Nucleus accumbens (tissue), 56 donors: ENCODE data around the gene ACSF2.
"Not testable (repeated sequence)": the region's sequence is repeated elsewhere in the genome, so short reads cannot be mapped to it uniquely, and the experiment has no call there.

Experiments
- DNase-seq, 56 donors: peaks; one replicate each; lab custom pipeline; 2025; lab: John Stamatoyannopoulos, UW

ACSF2 gene

DNA sequence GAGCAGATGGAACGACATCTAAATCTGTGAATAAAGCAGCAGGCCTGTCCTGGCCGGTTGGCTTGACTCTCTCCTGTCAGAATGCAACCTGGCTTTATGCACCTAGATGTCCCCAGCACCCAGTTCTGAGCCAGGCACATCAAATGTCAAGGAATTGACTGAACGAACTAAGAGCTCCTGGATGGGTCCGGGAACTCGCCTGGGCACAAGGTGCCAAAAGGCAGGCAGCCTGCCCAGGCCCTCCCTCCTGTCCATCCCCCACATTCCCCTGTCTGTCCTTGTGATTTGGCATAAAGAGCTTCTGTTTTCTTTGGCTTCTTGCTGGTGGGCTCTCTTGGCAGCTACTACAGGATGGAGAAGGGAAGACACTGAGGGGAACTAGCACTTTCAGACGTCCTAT, 48.5 kb downstream of the ACSF2 start:
- no peak for DNase-seq

DNA sequence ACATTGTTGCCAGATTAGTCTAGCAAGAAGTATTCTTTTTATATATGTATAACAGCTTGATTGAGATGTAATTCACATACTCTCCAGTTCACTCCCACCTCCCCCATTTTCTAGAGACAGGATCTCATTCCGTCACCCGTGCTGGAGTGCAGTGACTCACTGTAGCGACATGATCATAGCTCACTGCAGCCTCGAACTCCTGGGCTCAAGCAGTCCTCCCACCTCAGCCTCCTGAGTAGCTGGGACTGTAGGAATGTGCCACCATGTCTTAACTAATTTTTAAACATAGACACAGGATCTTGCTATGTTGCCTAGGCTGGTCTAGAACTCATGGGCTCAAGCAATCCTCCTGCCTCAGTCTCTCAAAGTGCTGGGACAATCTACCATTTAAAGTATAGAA, 49.3 kb downstream of the ACSF2 start:
- no peak for DNase-seq

DNA sequence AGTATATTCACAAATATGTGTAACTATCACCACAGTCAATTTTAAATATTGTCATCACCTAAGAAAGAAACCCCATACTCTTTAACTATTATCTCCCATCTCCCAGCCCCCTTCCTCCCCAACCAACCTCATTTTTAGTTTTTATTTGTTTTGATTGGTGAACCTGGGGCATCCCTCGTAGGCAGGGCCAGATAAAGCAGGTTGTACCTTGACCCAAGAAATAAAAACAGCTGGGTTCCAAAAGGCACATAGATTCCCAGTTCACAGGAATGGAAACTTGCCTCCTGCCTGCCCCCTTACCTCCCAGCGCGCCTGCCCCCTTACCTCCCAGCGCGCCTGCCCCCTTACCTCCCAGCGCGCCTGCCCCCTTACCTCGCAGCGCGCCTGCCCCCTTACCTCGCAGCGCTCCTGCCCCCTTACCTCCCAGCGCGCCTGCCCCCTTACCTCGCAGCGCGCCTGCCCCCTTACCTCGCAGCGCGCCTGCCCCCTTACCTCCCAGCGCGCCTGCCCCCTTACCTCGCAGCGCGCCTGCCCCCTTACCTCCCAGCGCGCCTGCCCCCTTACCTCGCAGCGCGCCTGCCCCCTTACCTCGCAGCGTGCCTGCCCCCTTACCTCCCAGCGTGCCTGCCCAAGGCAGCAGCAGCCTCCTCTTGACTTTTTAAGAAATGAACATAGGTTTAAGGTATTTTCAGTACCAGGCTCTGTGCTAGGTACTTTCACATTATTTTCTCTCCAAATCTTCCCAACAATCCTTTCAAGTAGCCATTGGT, 49.9 kb downstream of the ACSF2 start:
- DNase-seq = not testable (repeated sequence)

DNA sequence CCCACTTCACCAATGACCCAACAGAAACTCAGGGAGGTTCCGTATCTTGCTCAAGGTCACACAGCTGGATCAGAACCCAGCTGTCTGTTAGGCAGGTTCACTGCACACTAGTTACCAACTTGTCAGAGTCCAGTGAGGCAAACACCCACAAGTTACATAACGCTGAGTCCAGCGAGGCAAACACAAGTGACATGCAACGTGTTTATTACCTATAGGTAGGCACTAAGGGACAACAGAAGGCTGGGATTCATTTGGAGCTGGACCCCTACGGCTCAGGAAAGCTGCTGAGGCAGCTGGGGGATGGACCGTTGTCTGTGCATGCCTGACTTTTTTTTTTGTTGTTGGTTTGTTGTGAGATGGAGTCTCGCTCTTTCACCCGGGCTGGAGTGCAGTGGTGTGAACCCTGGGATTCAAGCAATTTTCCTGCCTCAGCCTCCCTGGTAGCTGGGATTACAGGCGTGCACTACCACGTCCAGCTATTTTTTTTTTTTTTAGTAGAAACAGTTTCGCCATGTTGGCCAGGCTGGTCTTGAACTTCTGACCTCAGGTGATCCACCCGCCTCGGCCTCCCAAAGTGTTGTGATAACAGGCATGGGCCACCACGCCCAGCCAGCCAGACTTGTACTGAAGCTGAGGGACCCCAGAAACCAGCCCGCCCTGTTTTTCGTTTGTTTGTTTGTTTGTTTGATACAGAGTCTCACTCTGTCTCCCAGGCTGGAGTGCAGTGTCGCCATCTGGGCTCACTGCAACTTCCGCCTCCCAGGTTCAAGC, 50.7 kb downstream of the ACSF2 start:
- no peak for DNase-seq

DNA sequence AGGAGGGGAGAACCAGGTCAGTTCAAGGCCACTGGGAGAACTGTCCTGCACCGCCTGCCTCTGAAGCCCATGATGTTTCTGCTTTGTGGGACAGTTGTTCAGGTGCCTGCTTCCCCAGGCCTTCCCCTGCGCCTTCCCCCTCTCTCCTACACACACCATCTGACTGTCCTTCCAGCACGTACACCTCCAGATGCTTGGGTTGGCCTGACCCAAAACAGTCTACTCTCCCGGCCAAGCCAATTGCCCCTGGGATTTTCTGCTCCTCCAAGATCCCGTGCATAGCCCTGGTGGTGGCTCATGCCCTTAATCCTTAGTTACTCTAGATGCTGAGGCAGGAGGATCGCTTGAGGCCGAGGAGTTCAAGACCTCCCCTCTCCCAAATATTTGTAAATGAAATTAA, 52.0 kb downstream of the ACSF2 start:
- no peak for DNase-seq

DNA sequence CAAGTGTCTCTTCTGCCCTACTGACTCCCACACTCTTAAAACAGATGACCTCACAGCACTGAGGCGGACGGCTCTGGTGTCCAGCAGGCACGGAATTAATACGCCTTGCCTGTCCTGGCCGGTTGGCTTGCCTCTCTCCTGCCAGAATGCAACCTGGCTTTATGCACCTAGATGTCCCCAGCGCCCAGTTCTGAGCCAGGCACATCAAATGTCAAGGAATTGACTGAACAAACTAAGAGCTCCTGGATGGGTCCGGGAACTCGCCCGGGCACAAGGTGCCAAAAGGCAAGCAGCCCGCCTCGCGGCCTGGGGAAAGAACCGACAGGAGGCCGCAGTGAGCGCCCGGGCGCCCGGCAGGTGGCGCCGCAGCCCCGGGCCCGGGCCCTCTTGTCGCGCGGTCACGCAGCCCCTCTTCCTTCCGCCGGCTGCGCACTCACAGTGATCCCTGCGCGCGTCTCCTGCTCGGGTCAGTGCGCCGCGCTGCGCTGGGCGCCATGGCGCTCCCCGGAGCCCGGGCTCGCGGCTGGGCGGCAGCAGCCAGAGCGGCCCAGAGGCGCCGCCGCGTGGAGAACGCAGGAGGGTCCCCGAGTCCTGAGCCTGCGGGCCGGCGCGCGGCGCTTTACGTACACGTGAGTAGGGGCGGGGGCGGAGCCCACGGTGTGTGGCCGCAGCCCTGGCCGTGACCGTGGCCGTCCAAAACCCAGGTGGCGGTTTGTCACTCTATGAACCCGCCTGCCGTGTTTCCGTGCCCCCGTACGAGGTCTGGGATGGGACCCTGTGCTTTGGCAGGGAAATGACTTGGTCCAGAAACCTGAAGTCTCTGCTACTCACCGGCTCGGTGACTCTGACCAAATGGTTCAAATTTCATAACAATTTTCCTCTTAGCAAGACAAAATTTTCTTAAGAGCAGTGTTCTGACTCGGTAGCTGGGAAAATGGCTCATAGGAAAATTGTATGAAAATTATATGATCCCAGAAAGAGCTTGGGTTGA, 52.7 kb downstream of the ACSF2 start, which contains the start of gene RSAD1:
RSAD1 (plus strand) TSS at position 470 of the 991 bp plus-strand sequence; CDS start at position 495, 25 bp downstream.
- DNase-seq = peak in 55 of 56 donors; percentile 25 to 87 (median 74)

DNA sequence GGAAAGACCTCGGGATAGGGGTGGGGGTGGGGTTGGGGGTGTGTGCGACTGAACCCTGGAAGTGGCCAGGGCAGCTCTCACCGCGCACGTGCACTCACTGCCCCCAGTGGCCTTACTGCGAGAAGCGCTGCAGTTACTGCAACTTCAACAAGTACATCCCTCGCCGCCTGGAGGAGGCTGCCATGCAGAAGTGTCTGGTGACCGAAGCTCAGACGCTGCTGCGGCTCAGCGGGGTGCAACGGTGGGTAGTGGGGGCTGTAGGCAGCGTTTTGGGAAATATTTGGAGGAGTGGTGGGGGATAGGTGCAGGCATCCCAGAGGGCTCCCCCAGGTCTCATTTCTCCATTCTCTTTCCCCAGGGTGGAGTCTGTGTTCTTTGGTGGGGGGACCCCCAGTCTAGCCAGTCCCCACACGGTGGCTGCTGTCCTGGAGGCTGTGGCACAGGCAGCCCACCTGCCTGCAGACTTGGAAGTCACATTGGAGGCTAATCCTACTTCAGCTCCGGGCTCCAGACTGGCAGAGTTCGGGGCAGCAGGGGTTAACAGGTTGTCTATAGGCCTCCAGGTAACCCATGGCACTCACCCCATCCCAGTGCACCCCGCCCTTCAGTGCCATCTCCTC, 53.6 kb downstream of the ACSF2 start:
- DNase-seq = peak in 32 of 56 donors; percentile 10 to 60 (median 28)

DNA sequence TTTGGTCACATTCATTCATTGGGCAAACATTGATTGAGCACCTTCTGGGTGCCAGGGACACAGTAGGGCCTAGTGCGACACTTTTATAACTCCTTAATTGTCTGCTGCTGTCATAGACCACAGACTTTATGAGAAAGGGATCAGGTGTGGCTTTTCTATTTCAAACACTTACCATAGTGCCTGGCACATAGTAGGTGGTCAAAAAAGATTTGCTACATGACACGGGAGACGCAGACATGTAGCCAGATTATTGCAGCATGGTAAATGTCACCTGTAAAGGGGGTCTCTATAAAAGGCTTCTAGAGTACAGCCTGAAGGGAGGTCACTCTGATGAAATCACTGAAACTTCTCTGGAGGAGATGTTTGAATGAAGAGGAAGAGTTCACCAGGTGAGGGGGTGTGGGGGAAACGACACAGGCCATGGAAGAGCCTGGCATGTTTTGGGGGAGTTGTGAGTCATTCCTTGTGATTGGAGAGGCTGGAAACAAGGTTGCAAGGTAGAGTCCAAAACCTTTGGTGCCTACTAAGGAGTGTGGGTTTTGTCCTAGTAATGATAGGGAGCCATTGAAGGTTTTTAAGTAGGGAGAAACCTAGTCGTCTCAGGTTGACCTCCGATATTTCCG, 54.2 kb downstream of the ACSF2 start:
- DNase-seq = no peak

DNA sequence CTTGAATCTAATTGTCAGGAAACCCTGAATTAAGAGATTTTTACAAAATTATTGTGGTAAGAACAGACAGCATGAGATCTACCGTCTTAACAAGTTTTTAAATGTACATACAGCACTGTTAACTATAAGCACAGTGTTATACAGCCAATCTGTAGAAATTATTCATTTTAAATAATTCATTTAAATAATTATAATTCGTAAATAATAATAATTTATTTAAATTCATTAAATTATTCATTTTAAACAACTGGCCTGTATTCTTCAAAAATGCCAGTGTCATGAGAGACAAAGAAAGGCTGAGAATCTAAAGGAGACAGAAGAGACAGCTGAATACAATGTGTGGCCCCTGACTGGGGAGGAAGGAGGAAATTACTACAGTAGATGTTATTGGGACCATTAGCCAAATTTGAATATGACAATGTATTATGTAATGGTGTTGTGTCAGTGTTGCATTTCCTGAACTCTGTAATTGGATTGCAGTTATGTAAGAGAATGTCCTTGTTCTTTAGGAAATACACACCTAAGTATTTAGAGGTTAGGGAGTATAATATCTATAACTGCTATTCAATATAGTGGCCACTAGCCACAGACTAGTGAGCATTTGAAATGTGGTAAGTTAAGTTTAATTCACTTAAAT, 55.0 kb downstream of the ACSF2 start:
- DNase-seq = no peak

DNA sequence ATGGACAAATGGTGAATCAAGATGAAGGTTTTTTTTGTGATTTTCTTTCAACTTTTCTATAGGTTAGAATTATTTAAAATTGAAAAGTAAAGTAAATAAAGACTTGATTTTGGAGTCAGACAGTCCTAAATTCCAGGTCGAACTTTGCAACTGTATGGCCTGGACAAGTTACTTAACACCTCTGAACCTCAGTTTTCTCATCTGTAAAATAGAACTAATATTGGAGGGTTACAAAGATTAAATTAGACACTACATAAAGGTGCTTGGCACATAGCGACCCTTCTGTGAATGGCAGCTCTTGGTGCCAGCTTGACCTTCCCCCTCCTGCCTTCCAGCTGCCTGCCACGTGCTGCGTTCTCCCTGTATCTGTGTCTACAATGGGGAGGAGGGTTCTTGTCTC, 55.6 kb downstream of the ACSF2 start:
- DNase-seq = no peak

DNA sequence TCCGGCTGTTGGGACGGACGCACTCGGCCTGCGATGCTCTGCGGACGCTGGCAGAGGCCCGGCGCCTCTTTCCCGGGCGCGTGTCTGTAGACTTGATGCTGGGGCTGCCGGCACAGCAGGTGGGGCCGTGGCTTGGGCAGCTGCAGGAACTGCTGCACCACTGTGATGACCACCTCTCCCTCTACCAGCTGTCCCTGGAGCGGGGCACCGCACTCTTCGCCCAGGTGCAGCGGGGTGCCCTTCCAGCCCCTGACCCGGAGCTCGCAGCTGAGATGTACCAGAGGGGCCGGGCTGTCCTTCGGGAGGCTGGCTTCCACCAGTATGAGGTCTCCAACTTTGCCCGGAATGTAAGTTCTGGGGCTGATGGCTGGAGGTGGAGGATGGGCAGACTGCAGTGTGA, 56.1 kb downstream of the ACSF2 start:
- DNase-seq = no peak

DNA sequence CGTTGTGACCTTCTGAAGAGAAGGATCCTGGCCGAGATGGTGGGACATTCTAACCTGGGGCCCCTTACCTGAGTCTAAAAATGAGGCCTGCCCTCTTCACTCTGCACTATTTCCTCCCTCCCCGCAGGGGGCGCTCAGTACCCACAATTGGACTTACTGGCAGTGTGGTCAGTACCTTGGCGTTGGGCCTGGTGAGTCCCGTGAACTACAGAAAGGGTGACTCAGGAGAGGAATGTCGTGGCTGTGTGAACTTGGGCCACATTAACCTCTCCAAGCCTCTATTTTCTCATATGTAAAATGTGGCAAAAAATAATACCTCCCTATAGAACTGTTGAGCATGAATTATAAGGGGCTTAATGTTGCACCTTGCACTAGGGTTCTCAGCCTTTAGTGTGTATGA, 56.5 kb downstream of the ACSF2 start:
- DNase-seq = peak in 55 of 56 donors; percentile 23 to 95 (median 78)

DNA sequence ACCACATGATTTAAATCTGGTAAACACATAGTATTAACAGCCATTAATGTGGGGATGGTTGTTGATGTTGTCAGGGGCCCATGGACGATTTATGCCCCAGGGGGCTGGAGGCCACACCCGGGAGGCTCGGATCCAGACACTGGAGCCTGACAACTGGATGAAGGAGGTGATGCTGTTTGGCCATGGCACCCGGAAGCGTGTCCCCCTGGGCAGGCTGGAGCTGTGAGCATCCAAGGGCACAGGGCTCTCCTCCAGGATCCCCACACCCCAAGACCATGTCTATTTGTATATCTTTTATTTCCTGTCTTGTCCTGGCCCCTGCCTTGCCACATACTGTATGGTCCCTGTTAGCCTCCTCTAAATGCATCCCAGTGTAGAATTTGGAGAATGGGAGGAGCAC, 57.2 kb downstream of the ACSF2 start:
- DNase-seq = no peak

DNA sequence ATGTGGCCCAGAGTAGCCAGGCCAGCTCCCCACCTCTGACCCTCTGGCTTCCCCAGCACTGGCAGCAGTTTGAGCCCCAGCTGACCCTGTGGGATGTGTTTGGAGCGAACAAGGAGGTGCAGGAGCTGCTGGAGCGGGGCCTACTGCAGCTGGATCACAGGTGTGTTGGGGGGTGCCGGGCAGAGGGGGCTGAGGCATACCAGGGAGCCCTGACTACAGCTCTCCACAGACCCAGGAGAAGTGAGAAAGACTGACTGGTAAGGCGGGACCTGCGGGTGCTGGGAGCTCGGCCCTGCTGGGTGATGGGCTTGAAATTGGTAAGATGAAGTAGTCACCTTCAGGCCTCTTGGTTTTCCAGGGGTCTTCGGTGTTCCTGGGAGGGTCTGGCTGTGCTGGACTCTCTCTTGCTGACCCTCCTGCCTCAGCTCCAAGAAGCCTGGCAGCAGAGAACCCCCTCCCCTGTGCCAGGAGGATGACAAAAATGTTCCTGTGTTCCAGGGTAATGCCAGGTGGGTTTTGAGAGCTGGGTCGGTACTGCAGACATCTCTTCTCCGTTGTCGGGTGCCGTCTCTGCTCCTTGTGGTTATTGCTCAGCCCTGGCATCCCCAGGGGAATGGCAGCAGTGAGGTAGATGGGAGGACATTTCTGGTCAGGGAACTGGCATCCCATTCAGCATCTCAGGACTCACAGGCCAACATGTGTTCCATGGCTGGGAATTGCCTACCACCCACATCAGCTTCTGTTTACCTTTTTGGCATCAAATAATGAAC, 58.6 kb downstream of the ACSF2 start:
- DNase-seq = no peak

DNA sequence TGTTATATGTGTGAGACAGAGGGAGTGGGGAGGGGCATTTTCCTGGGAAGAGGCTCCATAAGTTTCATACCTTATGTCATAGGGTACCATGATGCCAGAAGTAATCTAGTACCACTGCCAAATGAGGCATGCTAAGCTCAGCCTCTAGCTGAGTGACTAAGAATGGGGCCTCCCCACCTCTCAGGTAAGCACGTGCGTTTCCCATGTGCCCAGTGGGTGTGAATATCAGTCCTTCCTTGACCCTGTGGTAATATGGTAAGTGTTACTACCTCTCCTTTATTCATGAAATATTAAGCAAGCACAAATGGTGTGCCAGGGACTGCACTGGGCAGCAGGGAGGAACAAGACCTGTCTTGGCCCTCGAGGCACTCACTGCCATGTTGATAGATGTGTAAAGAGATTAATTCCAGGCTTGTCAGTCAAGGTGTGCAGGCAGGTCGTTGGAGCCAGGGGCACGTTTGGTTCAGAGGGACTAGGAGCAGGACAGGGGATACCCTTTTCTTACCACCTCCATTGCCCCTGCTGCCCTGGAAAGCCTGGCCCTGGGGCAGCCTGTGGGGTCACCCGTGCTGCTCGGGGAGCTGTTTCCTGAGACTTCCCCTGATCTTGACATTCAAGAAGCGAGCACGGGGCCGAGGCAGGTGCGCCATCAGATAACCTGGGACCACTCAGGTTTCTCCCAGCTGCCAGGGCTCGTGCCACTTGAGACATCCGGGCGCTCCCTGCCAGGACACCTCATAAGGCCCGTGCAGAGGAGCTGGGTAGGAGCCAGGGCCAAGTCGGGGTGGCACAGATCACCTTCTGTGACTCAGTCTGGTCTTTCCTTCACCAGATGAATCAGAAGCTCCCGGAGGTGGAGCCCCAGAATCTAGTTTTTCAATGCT, 61.4 kb downstream of the ACSF2 start:
- DNase-seq = no peak

DNA sequence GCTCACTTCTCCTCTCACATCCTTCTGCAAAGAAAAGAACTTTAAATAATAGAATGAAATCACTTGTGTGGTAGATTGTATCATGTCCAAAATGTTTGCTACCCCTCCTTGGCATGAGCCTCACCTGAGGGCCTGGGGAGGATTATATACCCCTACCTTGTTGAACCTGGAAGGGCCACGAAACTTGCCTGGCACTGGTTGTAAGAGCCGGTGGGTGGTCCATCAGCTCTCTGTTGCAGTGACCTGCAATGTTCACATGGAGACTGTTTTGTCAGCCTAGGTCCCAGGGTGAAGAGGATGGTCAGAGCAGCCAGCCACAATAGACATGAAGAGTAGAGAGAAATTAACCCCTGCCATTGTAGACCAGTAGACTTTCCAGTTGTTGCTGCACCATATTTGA, 62.9 kb downstream of the ACSF2 start:
- no peak for DNase-seq

DNA sequence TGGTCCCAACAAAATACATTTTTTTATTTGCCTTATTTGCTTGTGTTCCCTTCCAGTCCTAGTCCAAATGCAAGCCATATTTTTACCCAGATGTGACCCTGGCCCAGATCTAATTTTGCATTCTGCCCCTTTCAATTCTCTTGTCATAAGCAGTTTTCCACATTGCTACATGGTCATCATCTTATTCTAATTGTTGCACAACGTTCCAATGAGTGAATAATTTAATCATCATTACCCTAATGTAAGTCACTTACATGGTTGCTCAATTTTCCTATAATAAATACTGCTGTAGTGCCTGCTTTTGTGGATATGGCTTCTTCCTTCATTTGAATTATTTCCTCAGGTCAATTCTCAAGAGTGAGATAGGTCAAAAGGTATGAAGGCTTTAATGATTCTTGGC, 65.5 kb downstream of the ACSF2 start:
- DNase-seq = no peak
